HEK293T (cell line): ENCODE measurements around the gene MAN1C1.

ENCODE experiments used
- ELF4 ChIP-seq: fragments of 450-650 bp; IDR thresholded peaks from 2 replicates; pipeline ENCODE4 v1.6.1; 2017; ENCODE audit warnings: antibody characterized with exemption
- FOXA1 ChIP-seq: fragments of 450-650 bp; IDR thresholded peaks from 2 replicates; pipeline ENCODE4 v1.6.1; 2016; ENCODE audit warnings: mild to moderate bottlenecking
- FOXK2 ChIP-seq: fragments of 450-650 bp; IDR thresholded peaks from 2 replicates; pipeline ENCODE4 v1.6.1; 2016; ENCODE audit warnings: mild to moderate bottlenecking
- SUZ12 ChIP-seq: fragments of 450-650 bp; IDR thresholded peaks from 2 replicates; pipeline ENCODE4 v1.6.1; 2016; ENCODE audit warnings: mild to moderate bottlenecking
- TF ChIP-seq, protein P1 (sequence below): fragments of 450-650 bp; IDR thresholded peaks from 2 replicates; pipeline ENCODE4 v1.6.1; 2016

- TF ChIP-seq FOXA1: no peak
- TF ChIP-seq, protein P1, sequence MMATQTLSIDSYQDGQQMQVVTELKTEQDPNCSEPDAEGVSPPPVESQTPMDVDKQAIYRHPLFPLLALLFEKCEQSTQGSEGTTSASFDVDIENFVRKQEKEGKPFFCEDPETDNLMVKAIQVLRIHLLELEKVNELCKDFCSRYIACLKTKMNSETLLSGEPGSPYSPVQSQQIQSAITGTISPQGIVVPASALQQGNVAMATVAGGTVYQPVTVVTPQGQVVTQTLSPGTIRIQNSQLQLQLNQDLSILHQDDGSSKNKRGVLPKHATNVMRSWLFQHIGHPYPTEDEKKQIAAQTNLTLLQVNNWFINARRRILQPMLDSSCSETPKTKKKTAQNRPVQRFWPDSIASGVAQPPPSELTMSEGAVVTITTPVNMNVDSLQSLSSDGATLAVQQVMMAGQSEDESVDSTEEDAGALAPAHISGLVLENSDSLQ: no peak
- no peak for TF ChIP-seq ELF4
- TF ChIP-seq FOXK2: no peak
- no peak for TF ChIP-seq SUZ12
Observed at GRCh38 chr1:25567710-25568089, 48.9 kb upstream of the MAN1C1 start.
